H1 (cell line): Measurements from ENCODE around the gene TLX1. TPM values are rescaled to one million over a fixed set of nuclear protein-coding genes. Genes with fewer than 3 reads are reported as not detected.

Experiments
- CTCF ChIA-PET: fragments of 300-600 bp; sonication (Branson Sonifier 250); formaldehyde crosslinking; loops from one replicate; lab custom pipeline; 2021; ENCODE audit not compliant: partially characterized antibody; lab: Charles Lee
- POLR2A ChIA-PET: fragments of 300-600 bp; sonication (Branson Sonifier 250); formaldehyde crosslinking; loops from one replicate; lab custom pipeline; 2021; ENCODE audit warnings: inconsistent platforms; ENCODE audit not compliant: partially characterized antibody; lab: Charles Lee
- DNase-seq, 2 experiments: peaks; one replicate each; pipeline versions ENCODE4 v3.0.0 to v3.0.0-alpha.2; 2010 to 2022; ENCODE audit warnings: low spot score in 2 of 2, low read depth in 1 of 2, mixed read lengths in 1 of 2
- FAIRE-seq: peaks from 2 replicates; lab custom pipeline; 2011; peaks lifted over from hg19 to GRCh38; lab: Jason Lieb, UNC
- H2AFZ ChIP-seq: 2 replicates; pipeline ENCODE4 v1.8.1; 2012; ENCODE audit warnings: low read length, inconsistent platforms
- H2AK5ac ChIP-seq: 2 replicates; pipeline ENCODE4 v1.6.1; 2013; ENCODE audit warnings: low read depth, low read length
- H2BK120ac ChIP-seq: replicated peaks from 2 replicates; pipeline ENCODE3; 2013; ENCODE audit warnings: low read depth, low read length, inconsistent platforms
- H2BK12ac ChIP-seq: 2 replicates; pipeline ENCODE4 v1.6.1; 2013; ENCODE audit warnings: low read depth, low read length
- H2BK15ac ChIP-seq: 2 replicates; pipeline ENCODE4 v1.6.1; 2013; ENCODE audit warnings: low read length
- H2BK20ac ChIP-seq: 2 replicates; pipeline ENCODE4 v1.6.1; 2013; ENCODE audit warnings: low read length
- H2BK5ac ChIP-seq: 2 replicates; pipeline ENCODE4 v1.6.1; 2013; ENCODE audit warnings: low read depth, low read length
- H3K14ac ChIP-seq: 2 replicates; pipeline ENCODE4 v1.6.1; 2013; ENCODE audit warnings: inconsistent platforms; ENCODE audit not compliant: insufficient read length
- H3K18ac ChIP-seq: 2 replicates; pipeline ENCODE4 v1.6.1; 2013; ENCODE audit warnings: low read length; ENCODE audit errors: extremely low read depth
- H3K23ac ChIP-seq: 2 replicates; pipeline ENCODE4 v1.6.1; 2013; ENCODE audit warnings: inconsistent platforms; ENCODE audit not compliant: insufficient read length
- H3K23me2 ChIP-seq: 2 replicates; pipeline ENCODE4 v1.6.1; 2013; ENCODE audit warnings: low read depth, low read length
- H3K27ac ChIP-seq: 2 replicates; pipeline ENCODE4 v1.6.1; 2011; ENCODE audit warnings: low read depth, low read length, inconsistent platforms
- H3K27me3 ChIP-seq, 4 experiments: replicated peaks in 1 of 4; 1 replicate in 1 of 4; 2 replicates in 3 of 4; pipeline versions ENCODE4 v1.6.1 to v1.8.1; 2011 to 2013; ENCODE audit warnings: low read length in 3 of 4, mild to moderate bottlenecking in 3 of 4, inconsistent platforms in 2 of 4, mixed read lengths in 2 of 4, moderate library complexity in 1 of 4; ENCODE audit not compliant: control insufficient read depth in 3 of 4, insufficient read depth in 3 of 4; ENCODE audit errors: extremely low read depth in 1 of 4
- H3K36me3 ChIP-seq, 4 experiments: 2 replicates each; pipeline versions ENCODE4 v1.6.1 to v1.8.1; 2011 to 2013; ENCODE audit warnings: mild to moderate bottlenecking in 4 of 4, low read length in 3 of 4, moderate library complexity in 2 of 4, control low read depth in 1 of 4, inconsistent platforms in 1 of 4; ENCODE audit not compliant: insufficient read depth in 4 of 4, control insufficient read depth in 2 of 4
- H3K4ac ChIP-seq: replicated peaks from 2 replicates; pipeline ENCODE3; 2013; ENCODE audit warnings: low read length, low read depth, mixed read lengths, inconsistent platforms; ENCODE audit not compliant: insufficient read length
- H3K4me1 ChIP-seq, 4 experiments: replicated peaks in 1 of 4; 1 replicate in 1 of 4; 2 replicates in 3 of 4; pipeline versions ENCODE4 v1.6.1 to v1.8.1; 2011 to 2013; ENCODE audit warnings: low read length in 3 of 4, inconsistent platforms in 2 of 4, mixed read lengths in 1 of 4; ENCODE audit not compliant: insufficient read depth in 4 of 4, control insufficient read depth in 3 of 4
- H3K4me2 ChIP-seq, 2 experiments: 2 replicates each; pipeline versions ENCODE4 v1.6.1 to v1.8.1; 2011 to 2013; ENCODE audit warnings: low read depth in 2 of 2, low read length in 2 of 2, control low read depth in 1 of 2, inconsistent platforms in 1 of 2, mild to moderate bottlenecking in 1 of 2; ENCODE audit not compliant: insufficient read depth in 1 of 2
- H3K4me3 ChIP-seq, 4 experiments: fragments of 200-600, 300-600 bp in 1 of 4; sonication (generic), shearing (Covaris generic), sonication (Bioruptor Twin) in 1 of 4; 2 replicates each; pipeline versions ENCODE4 v1.5.1 to v1.8.1; 2011 to 2016; ENCODE audit warnings: low read length in 4 of 4, low read depth in 3 of 4, control low read depth in 2 of 4, inconsistent platforms in 2 of 4, mild to moderate bottlenecking in 2 of 4, mixed read lengths in 1 of 4, moderate library complexity in 1 of 4; ENCODE audit not compliant: insufficient read depth in 2 of 4; ENCODE audit errors: extremely low read depth in 1 of 4
- H3K56ac ChIP-seq: replicated peaks from 2 replicates; pipeline ENCODE3; 2013; ENCODE audit warnings: low read depth, mild to moderate bottlenecking, mixed read lengths, low read length, inconsistent platforms; ENCODE audit not compliant: insufficient read length
- H3K79me1 ChIP-seq: 2 replicates; pipeline ENCODE4 v1.6.1; 2013; ENCODE audit warnings: low read depth, low read length, control low read depth
- H3K79me2 ChIP-seq, 2 experiments: 2 replicates each; pipeline versions ENCODE4 v1.6.1 to v1.8.1; 2012 to 2013; ENCODE audit warnings: low read length in 2 of 2, mild to moderate bottlenecking in 2 of 2, inconsistent platforms in 1 of 2; ENCODE audit not compliant: insufficient read depth in 2 of 2, control insufficient read depth in 1 of 2
- H3K9ac ChIP-seq, 4 experiments: replicated peaks in 1 of 4; 1 replicate in 1 of 4; 2 replicates in 3 of 4; pipeline versions ENCODE4 v1.6.1 to v1.8.1; 2011 to 2013; ENCODE audit warnings: low read depth in 3 of 4, low read length in 3 of 4, control low read depth in 2 of 4, mild to moderate bottlenecking in 2 of 4, moderate library complexity in 2 of 4, inconsistent platforms in 1 of 4; ENCODE audit errors: extremely low read depth in 1 of 4
- H3K9me3 ChIP-seq, 2 experiments: 2 replicates each; pipeline versions ENCODE4 v1.6.1 to v1.8.1; 2012 to 2013; ENCODE audit warnings: mild to moderate bottlenecking in 2 of 2, moderate library complexity in 2 of 2, control low read depth in 1 of 2, inconsistent platforms in 1 of 2, low read depth in 1 of 2, low read length in 1 of 2, mixed read lengths in 1 of 2; ENCODE audit not compliant: insufficient read depth in 2 of 2
- H4K20me1 ChIP-seq, 2 experiments: replicated peaks in 1 of 2; 2 replicates each; pipeline versions ENCODE3 to v1.8.1; 2011 to 2013; ENCODE audit warnings: inconsistent platforms in 2 of 2, low read length in 2 of 2, mild to moderate bottlenecking in 1 of 2; ENCODE audit not compliant: insufficient read depth in 2 of 2, control insufficient read depth in 1 of 2
- H4K5ac ChIP-seq: 2 replicates; pipeline ENCODE4 v1.6.1; 2013; ENCODE audit warnings: low read length, low read depth, mixed read lengths, inconsistent platforms; ENCODE audit not compliant: insufficient read length
- H4K8ac ChIP-seq: 2 replicates; pipeline ENCODE4 v1.8.0; 2013; ENCODE audit warnings: mild to moderate bottlenecking, moderate library complexity, low read length, inconsistent platforms; ENCODE audit not compliant: insufficient read depth; ENCODE audit errors: extremely low read depth
- H4K91ac ChIP-seq: replicated peaks from 2 replicates; pipeline ENCODE3; 2013; ENCODE audit warnings: low read length, mixed read lengths, inconsistent platforms; ENCODE audit not compliant: insufficient read length
- BRCA1 ChIP-seq: IDR thresholded peaks from 2 replicates; pipeline ENCODE4 v1.6.1; 2012; ENCODE audit warnings: low read depth, low read length, improper control_type of control experiment
- CREB1 ChIP-seq: IDR thresholded peaks from 2 replicates; pipeline ENCODE4 v1.6.1; 2012; ENCODE audit warnings: inconsistent platforms
- CTCF ChIP-seq, 3 experiments: IDR thresholded peaks; 1 replicate in 2 of 3; 2 replicates in 1 of 3; pipeline versions ENCODE4 v1.5.1 to v1.6.1; 2011; ENCODE audit warnings: low read length in 3 of 3, mild to moderate bottlenecking in 3 of 3, inconsistent platforms in 2 of 3, low read depth in 1 of 3, moderate library complexity in 1 of 3; ENCODE audit not compliant: insufficient read depth in 1 of 3; ENCODE audit errors: control extremely low read depth in 1 of 3
- POU5F1 ChIP-seq: IDR thresholded peaks from 2 replicates; pipeline ENCODE4 v1.6.1; 2011; ENCODE audit warnings: low read depth, mild to moderate bottlenecking, low read length, moderate library complexity
- RFX5 ChIP-seq: IDR thresholded peaks from 2 replicates; pipeline ENCODE4 v1.6.1; 2011; ENCODE audit warnings: low read depth, low read length, improper control_type of control experiment, borderline replicate concordance
- RXRA ChIP-seq: IDR thresholded peaks from 2 replicates; pipeline ENCODE4 v1.6.1; 2011; ENCODE audit warnings: low read depth, mild to moderate bottlenecking, low read length, moderate library complexity; ENCODE audit not compliant: insufficient read depth
- TAF7 ChIP-seq: optimal IDR thresholded peaks from 2 replicates; pipeline ENCODE3; 2011; ENCODE audit warnings: low read depth, mild to moderate bottlenecking, inconsistent platforms, low read length, moderate library complexity, borderline replicate concordance
- TEAD4 ChIP-seq: IDR thresholded peaks from 2 replicates; pipeline ENCODE4 v1.6.1; 2012; ENCODE audit warnings: low read depth, low read length, inconsistent platforms, mixed read lengths
- WGBS, 2 experiments: shearing (Covaris generic) in 1 of 2; methylation state at CpG; one replicate each; pipeline versions ENCODE4 v1.1.6 to v1.1.7; 2013 to 2015; ENCODE audit warnings: low lambda C conversion rate in 2 of 2, mixed read lengths in 2 of 2, inconsistent platforms in 1 of 2, low coverage in 1 of 2, missing lambda C conversion rate in 1 of 2; ENCODE audit not compliant: insufficient replicate concordance in 2 of 2, insufficient coverage in 1 of 2, insufficient read length in 1 of 2; ENCODE audit errors: extremely low coverage in 1 of 2, missing lambda C conversion rate in 1 of 2; 5-methylcytosine and 5-hydroxymethylcytosine counted together
- polyA plus RNA-seq, 7 experiments: library from polyadenylated mRNA; depleted of rRNA in 3 of 7; stranded (reverse) in 5 of 7; unstranded in 2 of 7; fragments of >200 nt in 5 of 7; fragments of 200-250 nt in 2 of 7; gene quantifications; 1 replicate in 5 of 7; 2 replicates in 1 of 7; 4 replicates in 1 of 7; pipeline versions ENCODE4 v1.2.1 to v1.2.3, GENCODE V29; 2011 to 2013; ENCODE audit warnings: missing spikeins in 2 of 7, mixed read lengths in 2 of 7
- total RNA-seq: library from RNA; stranded (reverse); fragmentation: NEBNext Ultra II Directional; extraction: Animal tissue kit (Norgen Biotek cat#: 25700); gene quantifications from 2 replicates; pipeline ENCODE4 v1.2.1, GENCODE V29; 2021
- TF ChIP-seq, protein P1 (sequence below): IDR thresholded peaks from 2 replicates; pipeline ENCODE4 v1.6.1; 2012; ENCODE audit warnings: inconsistent platforms

TLX1 gene
- total and polyA plus RNA-seq, 2 of the 8 experiments (the other 6 are each of a cell fraction or from before 2014, with no cell fraction given) = not detected

DNA sequence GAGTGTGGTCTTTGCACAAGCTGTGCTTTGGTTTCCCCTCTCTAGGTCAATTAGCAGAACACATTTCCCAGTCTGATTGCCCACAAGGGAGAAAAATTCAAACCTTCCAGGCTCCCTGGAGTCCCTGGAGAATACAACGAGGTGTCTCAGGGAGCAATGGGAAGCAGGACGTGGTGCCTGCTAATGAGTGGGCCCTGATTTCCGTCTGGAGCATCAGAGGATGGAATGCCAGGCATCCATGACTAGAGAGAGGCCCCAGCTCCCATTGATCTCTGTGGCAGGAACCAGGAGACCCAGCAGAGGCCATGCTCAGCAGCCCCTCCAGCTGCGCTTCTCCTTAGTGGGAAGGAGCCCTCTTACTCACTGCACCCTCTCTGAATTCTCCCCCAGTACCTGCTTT, 33.2 kb upstream of the TLX1 start:
- no peak overlapping the region for H4K91ac ChIP-seq
- H4K5ac ChIP-seq = no peak overlapping the region
- no peak overlapping the region for H3K18ac ChIP-seq
- no peak overlapping the region for H2AK5ac ChIP-seq
- no peak overlapping the region for H3K27ac ChIP-seq
- no peak overlapping the region for H2BK12ac ChIP-seq
- H3K4me3 ChIP-seq = no peak overlapping the region
- H3K4ac ChIP-seq = no peak overlapping the region
- ChIA-PET CTCF (interaction anchor here (1.1 to 59.5 kb wide), 9 partner anchors 8 to 79 kb away, joined by 4 to 2176 read pairs (median 91); partner anchors contain the start of genes KAZALD1, PDZD7 and SFXN3), POLR2A (interaction anchor here (0.7 to 2.1 kb wide), 2 partner anchors 9 to 44 kb away, joined by 3 to 6 read pairs; no protein-coding TSS in a partner anchor)
- DNase-seq (no peak), FAIRE-seq (no peak)
- no peak overlapping the region for H2BK20ac ChIP-seq
- no peak overlapping the region for H2AFZ ChIP-seq
- H3K79me2 ChIP-seq = no peaks in the 10 kb centered on the region
- no peak overlapping the region for H3K4me2 ChIP-seq
- no peak overlapping the region for H2BK120ac ChIP-seq
- WGBS, 2 experiments = 66% methylated on average over 4 of the region's 4 CpGs; no CpG with 5 or more reads in 1 of the 2 experiments
- no peaks in the 10 kb centered on the region for H3K79me1 ChIP-seq
- no peak overlapping the region for H4K8ac ChIP-seq
- TF ChIP-seq RFX5 = no peak
- TF ChIP-seq TEAD4 = no peak
- no peak for TF ChIP-seq CREB1
- TF ChIP-seq RXRA = no peak
- no peak for TF ChIP-seq POU5F1
- TF ChIP-seq, protein P1, sequence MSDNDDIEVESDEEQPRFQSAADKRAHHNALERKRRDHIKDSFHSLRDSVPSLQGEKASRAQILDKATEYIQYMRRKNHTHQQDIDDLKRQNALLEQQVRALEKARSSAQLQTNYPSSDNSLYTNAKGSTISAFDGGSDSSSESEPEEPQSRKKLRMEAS = no peak
- TF ChIP-seq BRCA1 = no peak
- no peak for TF ChIP-seq TAF7
- no peak for TF ChIP-seq CTCF (IDR thresholded peaks at IDR 0.05; ENCODE audit: control extremely low read depth in 1 of 3, insufficient read depth in 1 of 3, low read depth in 1 of 3, low read length in 3 of 3)
- no peaks in the 10 kb centered on the region for H3K36me3 ChIP-seq
- H3K23me2 ChIP-seq = no peaks in the 10 kb centered on the region
- no peaks in the 10 kb centered on the region for H3K9me3 ChIP-seq
- no peak overlapping the region for H3K14ac ChIP-seq
- H2BK5ac ChIP-seq = no peak overlapping the region
- no peaks in the 10 kb centered on the region for H4K20me1 ChIP-seq
- no peak overlapping the region for H2BK15ac ChIP-seq
- H3K56ac ChIP-seq = no peak overlapping the region
- H3K23ac ChIP-seq = no peak overlapping the region
- H3K9ac ChIP-seq = no peak overlapping the region; a peak in 1 of 7 replicates
- H3K4me1 ChIP-seq = peaks cover 3 to 12% (median 7%) of the 10 kb centered on the region in 4 experiments; a peak in 5 of 7 replicates
- H3K27me3 ChIP-seq = peaks cover 0 to 29% (median 12%) of the 10 kb centered on the region in 4 experiments; a peak in 5 of 7 replicates
